Hematopoietic multipotent progenitor cell treated with erythropoietin and hydrocortisone succinate and interleukin-3 and kit ligand, for 6 days (in vitro differentiated cells): Measurements from ENCODE around the gene DCT.

Source experiments
- DNase-seq: peaks from one replicate; pipeline ENCODE4 v3.0.0-alpha.2; 2015

The DCT gene

GRCh38 chr13:94444826-94445225, 34.7 kb downstream of the DCT start:
- DNase-seq: no peak

- peak; percentile 86 for DNase-seq
Measured at GRCh38 chr13:94435604-94436226, 43.8 kb downstream of the DCT start.

GRCh38 chr13:94433055-94433961, 46.2 kb downstream of the DCT start:
- peak; percentile 25 for DNase-seq

- DNase-seq: no peak
Measured at GRCh38 chr13:94431987-94432386, 47.5 kb downstream of the DCT start.

GRCh38 chr13:94431574-94431973, 47.9 kb downstream of the DCT start:
- no peak for DNase-seq

- DNase-seq: no peak
Measured at GRCh38 chr13:94427313-94427953, 52.0 kb downstream of the DCT start.

- DNase-seq: no peak
Measured at GRCh38 chr13:94419925-94420305, 59.6 kb downstream of the DCT start.

- DNase-seq: no peak
Measured at GRCh38 chr13:94419304-94419924, 60.1 kb downstream of the DCT start.

- no peak for DNase-seq
Measured at GRCh38 chr13:94417294-94417693, 62.2 kb downstream of the DCT start.

- DNase-seq: peak; percentile 39
Measured at GRCh38 chr13:94416454-94417080, 62.9 kb downstream of the DCT start.

- no peak for DNase-seq
Measured at GRCh38 chr13:94415500-94416237, 63.8 kb downstream of the DCT start.

GRCh38 chr13:94414708-94415107, 64.8 kb downstream of the DCT start:
- no peak for DNase-seq

GRCh38 chr13:94414141-94414540, 65.3 kb downstream of the DCT start:
- no peak for DNase-seq

GRCh38 chr13:94413598-94413944, 65.9 kb downstream of the DCT start:
- DNase-seq: no peak

GRCh38 chr13:94412870-94413597, 66.4 kb downstream of the DCT start:
- no peak for DNase-seq

GRCh38 chr13:94411747-94412146, 67.7 kb downstream of the DCT start:
- DNase-seq: no peak

- no peak for DNase-seq
Measured at GRCh38 chr13:94408314-94409036, 71.0 kb downstream of the DCT start.

- no peak for DNase-seq
Measured at GRCh38 chr13:94400874-94401273, 78.6 kb downstream of the DCT start.

GRCh38 chr13:94399812-94400211, 79.7 kb downstream of the DCT start:
- DNase-seq: no peak

GRCh38 chr13:94395860-94396259, 83.6 kb downstream of the DCT start:
- no peak for DNase-seq

- no peak for DNase-seq
Measured at GRCh38 chr13:94394723-94395122, 84.8 kb downstream of the DCT start.
